Fibroblast of the aortic adventitia (primary cell): Measurements from ENCODE around the gene ZNF71. TPM values are rescaled to one million over a fixed set of nuclear protein-coding genes. Genes with fewer than 3 reads are reported as not detected.

ENCODE experiments used
- DNase-seq: peaks from one replicate; pipeline ENCODE4 v3.0.0-alpha.2; 2010; ENCODE audit warnings: low read depth
- H3K4me3 ChIP-seq: 2 replicates; pipeline ENCODE4 v1.5.1; 2011; ENCODE audit warnings: low read depth, mild to moderate bottlenecking, control low read depth, low read length, moderate library complexity
- CTCF ChIP-seq: IDR thresholded peaks from 2 replicates; pipeline ENCODE4 v1.5.1; 2011; ENCODE audit warnings: mild to moderate bottlenecking, low read length, control low read depth, inconsistent platforms; ENCODE audit not compliant: insufficient read depth
- total RNA-seq: library from RNA; depleted of rRNA; stranded (reverse); fragments of >200 nt; gene quantifications from 2 replicates; pipeline ENCODE4 v1.2.3, GENCODE V29; 2012; ENCODE audit warnings: low replicate concordance

The ZNF71 gene
- total RNA-seq, 1 donor: 6.3 TPM

GRCh38 chr19:56642711-56643459 is 47.8 kb downstream of the ZNF71 start, which contains the start of gene SMIM17:
Gene SMIM17, plus strand, starts transcription at chr19:56643159. Its CDS starts 2,509 bp downstream, at chr19:56645668.
- no peak for DNase-seq
- no peak for TF ChIP-seq CTCF
- no peak within 1 kb of the TSS for H3K4me3 ChIP-seq

- H3K4me3 ChIP-seq: no peak overlapping the region
- no peak for TF ChIP-seq CTCF
- no peak for DNase-seq
These were observed 48.4 kb downstream of the ZNF71 start for GRCh38 chr19:56643460-56643955.

- no peak for DNase-seq
- TF ChIP-seq CTCF: no peak
These were observed 59.0 kb downstream of the ZNF71 start for GRCh38 chr19:56654151-56654550.

GRCh38 chr19:56660381-56661107 is 65.4 kb downstream of the ZNF71 start:
- DNase-seq: no peak
- H3K4me3 ChIP-seq: no peak overlapping the region
- no peak for TF ChIP-seq CTCF

More at GRCh38 chr19:56654151-56654550, 59.0 kb downstream of the ZNF71 start:
- no peak overlapping the region for H3K4me3 ChIP-seq

GRCh38 chr19:56661248-56661647 is 66.1 kb downstream of the ZNF71 start:
- TF ChIP-seq CTCF: no peak
- no peak overlapping the region for H3K4me3 ChIP-seq
- no peak for DNase-seq

- no peak for TF ChIP-seq CTCF
- DNase-seq: no peak
- no peak overlapping the region for H3K4me3 ChIP-seq
These were observed 68.9 kb downstream of the ZNF71 start for GRCh38 chr19:56663931-56664500.
